Liver (tissue), 9 donors: Measurements from ENCODE around the gene TTLL7. TPM values are rescaled to one million over a fixed set of nuclear protein-coding genes. Genes with fewer than 3 reads are reported as not detected.

Source experiments
- DNase-seq: peaks from one replicate; pipeline ENCODE4 v3.0.0-alpha.2; 2017; ENCODE audit warnings: low spot score
- H3K27ac ChIP-seq, 2 donors: one replicate each; pipeline ENCODE4 v1.7.0; 2013; ENCODE audit warnings: inconsistent platforms in 2 of 2, low read length in 2 of 2, control low read depth in 1 of 2, low read depth in 1 of 2, mild to moderate bottlenecking in 1 of 2
- H3K27me3 ChIP-seq, 4 donors: one replicate each; pipeline versions ENCODE4 v1.6.1 to v1.7.0; 2013; ENCODE audit warnings: low read length in 3 of 4, inconsistent platforms in 1 of 4, mild to moderate bottlenecking in 1 of 4, moderate library complexity in 1 of 4; ENCODE audit not compliant: control insufficient read depth in 4 of 4, insufficient read depth in 4 of 4
- H3K36me3 ChIP-seq, 4 donors: one replicate each; pipeline versions ENCODE4 v1.6.1 to v1.7.0; 2013; ENCODE audit warnings: low read length in 3 of 4, mild to moderate bottlenecking in 3 of 4, low read depth in 1 of 4, moderate library complexity in 1 of 4; ENCODE audit not compliant: control insufficient read depth in 4 of 4, insufficient read depth in 3 of 4
- H3K4me1 ChIP-seq, 4 donors: one replicate each; pipeline versions ENCODE4 v1.6.1 to v1.7.0; 2013; ENCODE audit warnings: low read length in 3 of 4, mild to moderate bottlenecking in 3 of 4, moderate library complexity in 1 of 4; ENCODE audit not compliant: control insufficient read depth in 4 of 4, insufficient read depth in 4 of 4
- H3K4me3 ChIP-seq, 3 donors: one replicate each; pipeline versions ENCODE4 v1.6.1 to v1.7.0; 2013; ENCODE audit warnings: low read length in 3 of 3, control low read depth in 1 of 3, low read depth in 1 of 3, mild to moderate bottlenecking in 1 of 3
- H3K9ac ChIP-seq, 2 donors: one replicate each; pipeline ENCODE4 v1.7.0; 2013; ENCODE audit warnings: low read length in 2 of 2, mild to moderate bottlenecking in 2 of 2, moderate library complexity in 2 of 2, control low read depth in 1 of 2, low read depth in 1 of 2
- H3K9me3 ChIP-seq, 4 donors: one replicate each; pipeline versions ENCODE4 v1.6.1 to v1.7.0; 2013; ENCODE audit warnings: low read length in 3 of 4; ENCODE audit not compliant: control insufficient read depth in 4 of 4
- ATF3 ChIP-seq: IDR thresholded peaks from 2 replicates; pipeline ENCODE4 v1.6.1; 2016; ENCODE audit warnings: antibody characterized with exemption
- CTCF ChIP-seq: fragments of 150-350 bp; IDR thresholded peaks from 2 replicates; pipeline ENCODE4 v1.5.1; 2017; ENCODE audit warnings: improper control_type of control experiment, low read depth, low read length; ENCODE audit not compliant: missing input control
- EGR1 ChIP-seq, 2 donors: IDR thresholded peaks; 2 replicates each; pipeline ENCODE4 v1.6.1; 2016 to 2018; ENCODE audit warnings: antibody characterized with exemption in 2 of 2, low read depth in 2 of 2
- FOXA1 ChIP-seq: IDR thresholded peaks from 2 replicates; pipeline ENCODE4 v1.6.1; 2016; ENCODE audit warnings: antibody characterized with exemption
- FOXA2 ChIP-seq: IDR thresholded peaks from 2 replicates; pipeline ENCODE4 v1.6.1; 2016; ENCODE audit warnings: antibody characterized with exemption
- GABPA ChIP-seq, 2 donors: IDR thresholded peaks in 1 of 2; conservative IDR thresholded peaks in 1 of 2; 2 replicates each; pipeline ENCODE4 v1.6.1; 2016; ENCODE audit warnings: antibody characterized with exemption in 2 of 2, mild to moderate bottlenecking in 1 of 2, moderate library complexity in 1 of 2
- HNF4A ChIP-seq, 2 donors: conservative IDR thresholded peaks; 2 replicates each; pipeline ENCODE4 v1.6.1; 2016; ENCODE audit warnings: antibody characterized with exemption in 2 of 2, mild to moderate bottlenecking in 2 of 2
- HNF4G ChIP-seq: IDR thresholded peaks from 2 replicates; pipeline ENCODE4 v1.6.1; 2016; ENCODE audit warnings: antibody characterized with exemption
- JUND ChIP-seq, 2 donors: IDR thresholded peaks; 2 replicates each; pipeline ENCODE4 v1.6.1; 2016; ENCODE audit warnings: antibody characterized with exemption in 2 of 2
- MAX ChIP-seq: IDR thresholded peaks from 2 replicates; pipeline ENCODE4 v1.6.1; 2016; ENCODE audit warnings: antibody characterized with exemption
- NR2F2 ChIP-seq: IDR thresholded peaks from 2 replicates; pipeline ENCODE4 v1.6.1; 2016; ENCODE audit warnings: antibody characterized with exemption
- RAD21 ChIP-seq, 2 donors: IDR thresholded peaks; 2 replicates each; pipeline ENCODE4 v1.6.1; 2016; ENCODE audit warnings: antibody characterized with exemption in 2 of 2, mild to moderate bottlenecking in 2 of 2
- REST ChIP-seq: IDR thresholded peaks from 2 replicates; pipeline ENCODE4 v1.6.1; 2016; ENCODE audit warnings: antibody characterized with exemption, mild to moderate bottlenecking
- RXRA ChIP-seq, 2 donors: IDR thresholded peaks; 2 replicates each; pipeline ENCODE4 v1.6.1; 2017 to 2018; ENCODE audit warnings: antibody characterized with exemption in 2 of 2, mild to moderate bottlenecking in 1 of 2
- SP1 ChIP-seq: IDR thresholded peaks from 2 replicates; pipeline ENCODE4 v1.6.1; 2018; ENCODE audit warnings: antibody characterized with exemption, mild to moderate bottlenecking
- TAF1 ChIP-seq: conservative IDR thresholded peaks from 2 replicates; pipeline ENCODE4 v1.6.1; 2016; ENCODE audit warnings: antibody characterized with exemption, mild to moderate bottlenecking
- YY1 ChIP-seq: IDR thresholded peaks from 2 replicates; pipeline ENCODE4 v1.6.1; 2016; ENCODE audit warnings: antibody characterized with exemption, mild to moderate bottlenecking
- WGBS: extraction: QIAGEN DNeasy Blood & Tissue Kit; methylation state at CpG from one replicate; pipeline ENCODE4 v1.1.7; 2013; 5-methylcytosine and 5-hydroxymethylcytosine counted together
- polyA plus RNA-seq, 2 donors: library from polyadenylated mRNA; stranded (reverse) in 1 of 2; unstranded in 1 of 2; fragments of 200-250 nt in 1 of 2; fragments of >200 nt in 1 of 2; fragmentation: Nextera tagmentation in 1 of 2; extraction: Ambion mirVana in 1 of 2; gene quantifications; one replicate each; pipeline versions ENCODE4 v1.2.1 to v1.2.3, GENCODE V29; 2013 to 2015
- total RNA-seq, 2 donors: library from RNA; depleted of rRNA; stranded (reverse); fragments of >200 nt; gene quantifications; one replicate each; pipeline ENCODE4 v1.2.3, GENCODE V29; 2014
- TF ChIP-seq, protein P1 (sequence below): IDR thresholded peaks from 2 replicates; pipeline ENCODE4 v1.6.1; 2016; ENCODE audit warnings: antibody characterized with exemption
- donor health status: healthy.
- donor health status: healthy.
- donor health status: healthy.
- donor health status: healthy.
- donor health status: healthy.

Gene TTLL7
- total and polyA plus RNA-seq, 4 donors: 1.1 to 6.0 (median 1.9) TPM

GRCh38 chr1:84012018-84012417 is 13.1 kb upstream of the TTLL7 start:
- H3K9ac ChIP-seq: no peak overlapping the region
- no peaks in the 10 kb centered on the region for H3K27me3 ChIP-seq
- no peak overlapping the region for H3K27ac ChIP-seq
- no peak for TF ChIP-seq ATF3
- no peak for TF ChIP-seq CTCF
- no peak for TF ChIP-seq HNF4A (conservative IDR thresholded peaks at IDR 0.05)
- TF ChIP-seq GABPA (IDR thresholded peaks at IDR 0.05 in 1 of 2, conservative IDR thresholded peaks at IDR 0.05 in 1 of 2): no peak
- TF ChIP-seq RAD21 (IDR thresholded peaks at IDR 0.05): no peak
- TF ChIP-seq FOXA1: no peak
- no peak for TF ChIP-seq RXRA (IDR thresholded peaks at IDR 0.05)
- no peak for TF ChIP-seq TAF1
- no peak for TF ChIP-seq HNF4G
- no peak for TF ChIP-seq NR2F2
- TF ChIP-seq SP1: no peak
- TF ChIP-seq FOXA2: no peak
- TF ChIP-seq YY1: no peak
- TF ChIP-seq, protein P1, sequence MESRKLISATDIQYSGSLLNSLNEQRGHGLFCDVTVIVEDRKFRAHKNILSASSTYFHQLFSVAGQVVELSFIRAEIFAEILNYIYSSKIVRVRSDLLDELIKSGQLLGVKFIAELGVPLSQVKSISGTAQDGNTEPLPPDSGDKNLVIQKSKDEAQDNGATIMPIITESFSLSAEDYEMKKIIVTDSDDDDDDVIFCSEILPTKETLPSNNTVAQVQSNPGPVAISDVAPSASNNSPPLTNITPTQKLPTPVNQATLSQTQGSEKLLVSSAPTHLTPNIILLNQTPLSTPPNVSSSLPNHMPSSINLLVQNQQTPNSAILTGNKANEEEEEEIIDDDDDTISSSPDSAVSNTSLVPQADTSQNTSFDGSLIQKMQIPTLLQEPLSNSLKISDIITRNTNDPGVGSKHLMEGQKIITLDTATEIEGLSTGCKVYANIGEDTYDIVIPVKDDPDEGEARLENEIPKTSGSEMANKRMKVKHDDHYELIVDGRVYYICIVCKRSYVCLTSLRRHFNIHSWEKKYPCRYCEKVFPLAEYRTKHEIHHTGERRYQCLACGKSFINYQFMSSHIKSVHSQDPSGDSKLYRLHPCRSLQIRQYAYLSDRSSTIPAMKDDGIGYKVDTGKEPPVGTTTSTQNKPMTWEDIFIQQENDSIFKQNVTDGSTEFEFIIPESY: no peak
- TF ChIP-seq JUND (IDR thresholded peaks at IDR 0.05): no peak
- no peak for TF ChIP-seq EGR1 (IDR thresholded peaks at IDR 0.05; ENCODE audit: low read depth in 2 of 2)
- TF ChIP-seq MAX: no peak
- DNase-seq: no peak
- 93% methylated on average over 3 of the region's 3 CpGs for WGBS
- H3K4me1 ChIP-seq: no peaks in the 10 kb centered on the region
- H3K36me3 ChIP-seq: no peaks in the 10 kb centered on the region
- no peaks in the 10 kb centered on the region for H3K9me3 ChIP-seq
- H3K4me3 ChIP-seq: no peak overlapping the region

GRCh38 chr1:84010136-84010535 is 11.2 kb upstream of the TTLL7 start:
- H3K9me3 ChIP-seq: peaks cover 0 to 1% (median 0%) of the 10 kb centered on the region in 4 donors
- 88% methylated on average over 1 of the region's 1 CpG for WGBS
- no peak for DNase-seq

More at GRCh38 chr1:84010136-84010535, 11.2 kb upstream of the TTLL7 start:
- H3K9ac ChIP-seq: no peak overlapping the region
- H3K36me3 ChIP-seq: no peaks in the 10 kb centered on the region
- TF ChIP-seq FOXA1 (no peak), REST (no peak), GABPA (IDR thresholded peaks at IDR 0.05 in 1 of 2, conservative IDR thresholded peaks at IDR 0.05 in 1 of 2) (no peak), ATF3 (no peak), RXRA (IDR thresholded peaks at IDR 0.05) (no peak), TAF1 (no peak), SP1 (no peak), HNF4A (conservative IDR thresholded peaks at IDR 0.05) (no peak), MAX (no peak)
- no peaks in the 10 kb centered on the region for H3K27me3 ChIP-seq
- no peak overlapping the region for H3K27ac ChIP-seq
- no peak overlapping the region for H3K4me3 ChIP-seq
- H3K4me1 ChIP-seq: no peaks in the 10 kb centered on the region
